SU-DHL-6 (cell line): ENCODE data around the gene B3GALT5.

ENCODE experiments used
- H2AFZ ChIP-seq: fragments of 200-600 bp; sonication (generic); 2 replicates; pipeline ENCODE4 v1.6.1; 2014; ENCODE audit warnings: low read depth, mild to moderate bottlenecking, moderate library complexity, mixed read lengths, antibody characterized with exemption, low read length; ENCODE audit not compliant: severe bottlenecking
- H3F3A ChIP-seq: fragments of 200-600 bp; shearing (Covaris generic); 2 replicates; pipeline ENCODE4 v1.6.0; 2016; ENCODE audit warnings: antibody characterized with exemption, mild to moderate bottlenecking; ENCODE audit not compliant: insufficient read depth
- H3K27ac ChIP-seq: fragments of 200-600 bp; sonication (generic); 2 replicates; pipeline ENCODE4 v1.5.1; 2016; ENCODE audit warnings: low read depth, mild to moderate bottlenecking, low read length, moderate library complexity, mixed read lengths
- H3K27me3 ChIP-seq: fragments of 200-600 bp; sonication (generic), shearing (Covaris generic); 2 replicates; pipeline ENCODE4 v1.6.0; 2014; ENCODE audit warnings: mild to moderate bottlenecking, low read length
- H3K36me3 ChIP-seq: fragments of 200-600 bp; sonication (generic); 2 replicates; pipeline ENCODE4 v1.6.1; 2014; ENCODE audit warnings: mild to moderate bottlenecking, low read length, mixed read lengths
- H3K4me2 ChIP-seq: fragments of 300-600, 200-600 bp; shearing (Covaris generic), sonication (generic); 2 replicates; pipeline ENCODE4 v1.6.0; 2014; ENCODE audit warnings: low read length, low read depth, mild to moderate bottlenecking; ENCODE audit not compliant: poor library complexity, severe bottlenecking
- H3K4me3 ChIP-seq: fragments of 200-600 bp; sonication (generic); 2 replicates; pipeline ENCODE4 v1.5.1; 2014; ENCODE audit warnings: antibody characterized with exemption, low read length, mild to moderate bottlenecking, mixed read lengths; ENCODE audit not compliant: insufficient read depth, poor library complexity, severe bottlenecking
- H3K79me2 ChIP-seq: fragments of 200-600 bp; sonication (generic); 2 replicates; pipeline ENCODE4 v1.6.1; 2014; ENCODE audit warnings: mild to moderate bottlenecking, low read length, moderate library complexity; ENCODE audit not compliant: insufficient read depth
- H3K9ac ChIP-seq: fragments of 200-600 bp; sonication (generic); 2 replicates; pipeline ENCODE4 v1.7.0; 2014; ENCODE audit warnings: mild to moderate bottlenecking, low read length
- H3K9me2 ChIP-seq: fragments of 200-600 bp; sonication (generic); replicated peaks from 2 replicates; pipeline ENCODE4 v1.6.1; 2014; ENCODE audit warnings: low read length; ENCODE audit not compliant: insufficient read depth
- H3K9me3 ChIP-seq: fragments of 200-600 bp; sonication (generic); 2 replicates; pipeline ENCODE4 v1.6.1; 2014; ENCODE audit warnings: low read length, mixed read lengths; ENCODE audit not compliant: insufficient read depth
- H4K20me1 ChIP-seq: fragments of 200-600 bp; sonication (generic); 2 replicates; pipeline ENCODE4 v1.6.1; 2014; ENCODE audit warnings: low read depth, mild to moderate bottlenecking, antibody characterized with exemption, low read length, moderate library complexity, mixed read lengths
- EZH2phosphoT487 ChIP-seq: fragments of 200-600 bp; sonication (generic), shearing (Covaris generic); conservative IDR thresholded peaks from 2 replicates; pipeline ENCODE4 v1.6.1; 2018; ENCODE audit warnings: mild to moderate bottlenecking, antibody characterized with exemption, low read length, moderate library complexity, mixed read lengths
- TF ChIP-seq, protein P1 (sequence below): fragments of 200-600 bp; sonication (generic); IDR thresholded peaks from one replicate; pipeline ENCODE4 v1.5.1; 2017; ENCODE audit warnings: antibody characterized with exemption, mild to moderate bottlenecking, low read length, moderate library complexity; ENCODE audit not compliant: insufficient read depth, poor library complexity, severe bottlenecking

The B3GALT5 gene

DNA sequence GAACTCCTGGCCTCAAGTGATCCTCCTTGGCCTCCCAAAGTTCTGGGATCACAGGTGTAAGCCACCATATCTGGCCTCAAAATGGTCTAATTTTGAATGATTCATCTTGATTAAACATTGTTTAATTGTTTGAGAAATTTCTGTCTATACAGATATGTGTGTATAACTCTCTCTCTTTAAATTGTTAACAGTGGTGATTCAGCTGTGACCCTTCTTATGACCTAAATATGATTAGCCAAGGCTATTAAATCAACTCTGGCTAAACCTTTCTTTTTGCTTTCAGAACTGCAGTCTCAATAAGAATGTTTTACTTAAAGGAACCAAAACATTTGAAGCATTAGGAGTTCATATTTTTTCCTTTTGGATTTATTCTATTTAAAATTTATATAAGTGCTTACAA lies 19.2 kb upstream of the B3GALT5 start:
- Histone ChIP-seq H3K9ac (no peak overlapping the region), H3K9me2 (no peaks in the 10 kb centered on the region), H3K79me2 (no peaks in the 10 kb centered on the region), H3K36me3 (no peaks in the 10 kb centered on the region), H4K20me1 (no peaks in the 10 kb centered on the region), H3F3A (no peaks in the 10 kb centered on the region), H2AFZ (no peak overlapping the region), H3K27ac (no peak overlapping the region), H3K4me3 (no peak overlapping the region), H3K4me2 (no peak overlapping the region), H3K9me3 (no peaks in the 10 kb centered on the region), H3K27me3 (no peaks in the 10 kb centered on the region)
- TF ChIP-seq EZH2phosphoT487: no peak
- TF ChIP-seq, protein P1, sequence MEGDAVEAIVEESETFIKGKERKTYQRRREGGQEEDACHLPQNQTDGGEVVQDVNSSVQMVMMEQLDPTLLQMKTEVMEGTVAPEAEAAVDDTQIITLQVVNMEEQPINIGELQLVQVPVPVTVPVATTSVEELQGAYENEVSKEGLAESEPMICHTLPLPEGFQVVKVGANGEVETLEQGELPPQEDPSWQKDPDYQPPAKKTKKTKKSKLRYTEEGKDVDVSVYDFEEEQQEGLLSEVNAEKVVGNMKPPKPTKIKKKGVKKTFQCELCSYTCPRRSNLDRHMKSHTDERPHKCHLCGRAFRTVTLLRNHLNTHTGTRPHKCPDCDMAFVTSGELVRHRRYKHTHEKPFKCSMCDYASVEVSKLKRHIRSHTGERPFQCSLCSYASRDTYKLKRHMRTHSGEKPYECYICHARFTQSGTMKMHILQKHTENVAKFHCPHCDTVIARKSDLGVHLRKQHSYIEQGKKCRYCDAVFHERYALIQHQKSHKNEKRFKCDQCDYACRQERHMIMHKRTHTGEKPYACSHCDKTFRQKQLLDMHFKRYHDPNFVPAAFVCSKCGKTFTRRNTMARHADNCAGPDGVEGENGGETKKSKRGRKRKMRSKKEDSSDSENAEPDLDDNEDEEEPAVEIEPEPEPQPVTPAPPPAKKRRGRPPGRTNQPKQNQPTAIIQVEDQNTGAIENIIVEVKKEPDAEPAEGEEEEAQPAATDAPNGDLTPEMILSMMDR: no peak

DNA sequence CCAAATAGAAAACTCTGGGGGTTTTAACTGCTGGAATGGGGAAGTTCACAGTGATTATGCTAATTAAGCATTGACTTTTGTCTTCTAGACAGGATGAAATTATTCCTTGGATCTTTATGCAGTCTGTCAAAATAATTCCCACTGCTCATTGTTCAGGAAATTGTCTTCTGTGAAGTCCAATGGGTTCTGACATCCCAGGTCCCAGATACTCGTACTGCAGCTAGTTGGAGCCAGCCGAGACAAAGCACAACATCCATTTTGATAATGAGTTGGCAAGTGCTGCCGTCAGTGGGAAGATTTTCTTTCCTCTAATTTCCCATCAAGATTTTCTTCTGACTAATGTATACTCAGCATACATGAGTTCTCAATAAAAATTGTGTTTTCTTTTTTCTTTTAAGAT lies 17.3 kb upstream of the B3GALT5 start:
- Histone ChIP-seq H3K4me3 (no peak overlapping the region), H3K27me3 (no peaks in the 10 kb centered on the region), H3K27ac (no peak overlapping the region), H2AFZ (no peak overlapping the region), H4K20me1 (no peaks in the 10 kb centered on the region), H3K36me3 (no peaks in the 10 kb centered on the region), H3F3A (no peaks in the 10 kb centered on the region), H3K9me3 (no peaks in the 10 kb centered on the region), H3K79me2 (no peaks in the 10 kb centered on the region), H3K4me2 (no peak overlapping the region), H3K9me2 (no peaks in the 10 kb centered on the region), H3K9ac (no peak overlapping the region)
- TF ChIP-seq EZH2phosphoT487: no peak
- TF ChIP-seq, protein P1: no peak

DNA sequence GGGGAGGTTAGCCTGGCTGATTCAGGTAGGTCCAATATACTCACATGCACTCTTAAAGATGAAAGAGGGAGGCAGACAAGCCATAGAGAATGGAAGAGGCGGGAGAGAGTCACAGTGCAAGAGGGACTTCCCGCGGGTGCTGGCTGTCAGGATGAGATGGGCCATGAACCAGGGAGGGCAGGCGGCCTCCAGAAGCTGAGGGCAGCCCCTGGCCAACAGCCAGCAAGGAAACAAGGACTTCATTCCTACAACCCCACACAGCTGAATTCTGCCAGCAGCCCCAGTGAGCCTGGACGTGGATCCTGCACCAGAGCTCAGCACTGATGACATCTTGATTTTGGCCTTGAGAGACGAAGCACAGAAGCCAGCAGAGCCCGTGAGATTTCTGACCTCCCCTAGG lies 15.1 kb upstream of the B3GALT5 start:
- Histone ChIP-seq H3K27me3 (no peaks in the 10 kb centered on the region), H3K36me3 (no peaks in the 10 kb centered on the region), H3F3A (no peaks in the 10 kb centered on the region), H3K4me3 (no peak overlapping the region), H3K9me3 (no peaks in the 10 kb centered on the region), H3K79me2 (no peaks in the 10 kb centered on the region), H3K9me2 (no peaks in the 10 kb centered on the region), H3K9ac (no peak overlapping the region), H2AFZ (no peak overlapping the region), H4K20me1 (no peaks in the 10 kb centered on the region), H3K27ac (no peak overlapping the region), H3K4me2 (no peak overlapping the region)
- no peak for TF ChIP-seq EZH2phosphoT487
- TF ChIP-seq, protein P1: no peak
